Subcutaneous adipose tissue (tissue), 4 donors: Measurements from ENCODE around the gene ACSL3. TPM values are rescaled to one million over a fixed set of nuclear protein-coding genes. Genes with fewer than 3 reads are reported as not detected.

Experiments
- total RNA-seq, 4 donors: library from RNA; depleted of rRNA; stranded (reverse); fragments of >200 nt; gene quantifications; one replicate each; pipeline ENCODE4 v1.1.0, GENCODE V29; 2016
- TF ChIP-seq, protein P1 (sequence below): fragments of 450-650 bp; IDR thresholded peaks from one replicate; pipeline ENCODE4 v1.5.1; 2016; ENCODE audit warnings: low read depth, mild to moderate bottlenecking, control low read depth, antibody characterized with exemption, moderate library complexity

The ACSL3 gene
- total RNA-seq, 4 donors from 2014 or later: 40.1 to 81.8 (median 42.8) TPM

DNA sequence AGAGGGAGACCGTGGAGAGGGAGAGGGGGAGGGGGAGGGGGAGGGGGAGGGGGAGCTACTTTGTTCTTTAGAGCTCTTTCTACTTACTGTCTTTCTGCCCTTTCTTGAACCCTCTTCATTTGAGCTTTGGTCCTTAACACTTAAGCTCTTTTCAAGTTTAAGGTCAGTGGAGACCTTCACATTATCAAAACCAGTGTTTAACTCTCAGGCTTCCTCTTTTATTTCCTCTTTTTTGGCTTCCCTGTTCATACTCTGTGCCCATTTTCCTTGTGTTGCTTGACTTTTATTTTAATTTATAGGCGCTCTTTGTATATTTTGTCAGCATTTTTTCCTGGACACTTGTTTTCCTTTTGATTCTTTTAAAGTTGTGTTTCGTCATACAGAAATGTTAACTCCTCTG lies 37.1 kb downstream of the ACSL3 start:
- TF ChIP-seq, protein P1, sequence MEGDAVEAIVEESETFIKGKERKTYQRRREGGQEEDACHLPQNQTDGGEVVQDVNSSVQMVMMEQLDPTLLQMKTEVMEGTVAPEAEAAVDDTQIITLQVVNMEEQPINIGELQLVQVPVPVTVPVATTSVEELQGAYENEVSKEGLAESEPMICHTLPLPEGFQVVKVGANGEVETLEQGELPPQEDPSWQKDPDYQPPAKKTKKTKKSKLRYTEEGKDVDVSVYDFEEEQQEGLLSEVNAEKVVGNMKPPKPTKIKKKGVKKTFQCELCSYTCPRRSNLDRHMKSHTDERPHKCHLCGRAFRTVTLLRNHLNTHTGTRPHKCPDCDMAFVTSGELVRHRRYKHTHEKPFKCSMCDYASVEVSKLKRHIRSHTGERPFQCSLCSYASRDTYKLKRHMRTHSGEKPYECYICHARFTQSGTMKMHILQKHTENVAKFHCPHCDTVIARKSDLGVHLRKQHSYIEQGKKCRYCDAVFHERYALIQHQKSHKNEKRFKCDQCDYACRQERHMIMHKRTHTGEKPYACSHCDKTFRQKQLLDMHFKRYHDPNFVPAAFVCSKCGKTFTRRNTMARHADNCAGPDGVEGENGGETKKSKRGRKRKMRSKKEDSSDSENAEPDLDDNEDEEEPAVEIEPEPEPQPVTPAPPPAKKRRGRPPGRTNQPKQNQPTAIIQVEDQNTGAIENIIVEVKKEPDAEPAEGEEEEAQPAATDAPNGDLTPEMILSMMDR: no peak

DNA sequence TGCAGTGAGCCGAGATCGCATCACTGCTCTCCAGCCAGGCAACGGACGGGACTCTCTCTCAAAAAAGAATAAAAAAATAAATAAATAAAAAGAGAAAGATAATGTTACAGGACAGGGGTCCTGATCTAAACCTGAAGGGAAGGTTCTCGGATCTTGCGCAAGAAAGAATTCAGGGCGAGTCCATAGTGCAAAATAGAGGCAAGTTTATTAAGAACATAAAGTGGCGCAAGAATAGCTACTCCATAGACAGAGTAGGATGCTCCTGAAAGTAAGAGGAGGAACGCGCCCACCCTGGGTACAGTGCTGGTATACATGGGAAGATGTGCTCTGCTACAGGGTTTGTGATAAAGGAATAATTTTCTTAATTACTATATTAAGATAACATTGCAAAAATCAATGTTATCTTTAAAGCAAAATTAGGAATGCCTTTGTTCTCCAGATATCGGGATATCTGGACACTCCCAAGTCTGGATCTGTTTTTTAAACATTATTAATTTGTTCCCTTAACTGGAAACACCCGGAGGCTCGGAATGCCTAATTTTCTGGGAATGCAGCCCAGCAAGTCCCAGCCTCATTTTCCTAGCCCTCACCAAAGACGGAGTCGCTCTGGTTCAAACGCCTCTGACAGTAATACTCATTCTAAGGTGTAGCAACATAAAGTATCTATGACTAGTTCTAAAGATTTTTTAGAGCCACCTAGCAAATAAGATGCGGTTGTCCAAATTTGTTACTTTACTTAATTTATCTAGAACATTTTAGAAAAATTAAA lies 38.8 kb downstream of the ACSL3 start:
- TF ChIP-seq, protein P1: no peak

DNA sequence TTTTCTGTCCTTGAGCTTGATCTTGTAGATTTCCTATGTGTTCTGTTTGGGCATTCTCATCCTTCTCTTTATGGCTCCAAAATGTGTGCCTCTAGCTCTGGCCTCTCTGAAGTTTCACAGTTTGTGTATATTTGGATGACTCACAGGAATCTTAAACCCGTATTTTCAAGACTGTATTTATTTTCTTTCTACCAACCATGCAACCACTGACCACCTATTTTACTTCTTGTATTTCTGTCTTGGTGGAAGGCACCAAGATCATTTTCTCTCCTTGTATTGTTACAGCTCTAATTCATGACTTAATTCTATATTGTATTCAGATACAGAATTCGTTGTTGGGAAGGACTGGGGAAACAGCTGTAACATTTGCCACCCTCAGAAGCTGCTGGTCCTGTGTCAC lies 39.5 kb downstream of the ACSL3 start:
- TF ChIP-seq, protein P1: no peak

DNA sequence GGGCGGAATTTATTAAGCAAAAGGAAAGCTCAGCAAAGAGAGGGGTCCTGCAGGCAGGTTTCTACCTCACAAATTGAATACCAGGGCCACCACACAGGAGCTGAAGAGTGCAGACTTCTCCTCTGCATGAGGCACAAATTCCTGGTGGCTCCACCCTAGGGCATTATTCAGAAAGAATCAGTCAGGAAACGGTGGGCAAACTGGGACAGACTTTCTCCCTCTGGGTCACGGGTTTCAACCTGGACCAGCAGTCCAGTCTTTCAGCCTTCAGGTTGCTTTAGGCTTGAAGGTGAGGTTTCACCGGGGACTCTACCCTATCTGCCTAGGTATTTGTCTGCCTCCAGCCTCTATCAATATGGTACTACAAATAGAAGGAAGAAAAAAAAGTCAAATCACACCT lies 41.8 kb downstream of the ACSL3 start:
- TF ChIP-seq, protein P1: no peak

DNA sequence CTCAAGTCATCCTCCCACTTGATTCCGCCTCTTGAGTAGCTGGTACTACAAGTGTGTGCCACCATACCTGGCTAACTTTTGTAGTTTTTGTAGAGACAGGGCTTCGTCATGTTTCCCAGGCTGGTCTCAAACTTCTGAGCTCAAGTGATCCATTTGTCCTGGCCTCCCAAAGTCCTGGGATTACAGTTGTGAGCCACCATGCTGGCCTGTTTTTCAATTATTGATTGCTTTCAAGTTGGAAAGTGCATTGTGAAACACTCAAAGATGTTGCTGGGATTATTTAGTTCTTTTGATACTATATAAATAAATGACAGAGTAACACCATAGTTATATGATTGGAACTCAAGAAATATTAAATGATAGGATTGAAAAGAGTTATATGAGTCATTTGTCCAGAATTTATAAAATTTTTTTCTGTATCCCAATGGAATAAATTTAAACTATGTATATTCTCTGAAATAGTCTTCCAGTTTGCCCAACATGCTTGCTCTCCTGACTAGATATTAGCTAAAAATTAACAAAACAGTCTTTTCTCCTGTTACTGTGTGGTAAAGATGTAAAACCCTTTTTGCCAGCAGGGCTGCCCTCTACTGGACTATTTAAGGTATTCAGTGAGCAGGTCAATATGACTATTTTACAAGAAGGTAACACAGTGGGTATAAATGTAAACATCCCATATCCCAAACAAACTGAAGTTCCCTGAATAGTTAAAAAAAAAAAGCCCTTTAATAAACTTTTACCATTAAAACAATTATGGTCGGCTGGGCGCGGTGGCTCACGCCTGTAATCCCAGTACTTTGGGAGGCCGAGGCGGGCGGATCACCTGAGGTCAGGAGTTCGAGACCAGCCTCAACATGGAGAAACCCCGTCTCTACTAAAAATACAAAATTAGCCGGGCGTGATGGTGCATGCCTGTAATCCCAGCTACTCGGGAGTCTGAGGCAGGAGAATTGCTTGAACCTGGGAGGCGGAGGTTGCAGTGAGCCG lies 42.7 kb downstream of the ACSL3 start:
- TF ChIP-seq, protein P1: no peak

DNA sequence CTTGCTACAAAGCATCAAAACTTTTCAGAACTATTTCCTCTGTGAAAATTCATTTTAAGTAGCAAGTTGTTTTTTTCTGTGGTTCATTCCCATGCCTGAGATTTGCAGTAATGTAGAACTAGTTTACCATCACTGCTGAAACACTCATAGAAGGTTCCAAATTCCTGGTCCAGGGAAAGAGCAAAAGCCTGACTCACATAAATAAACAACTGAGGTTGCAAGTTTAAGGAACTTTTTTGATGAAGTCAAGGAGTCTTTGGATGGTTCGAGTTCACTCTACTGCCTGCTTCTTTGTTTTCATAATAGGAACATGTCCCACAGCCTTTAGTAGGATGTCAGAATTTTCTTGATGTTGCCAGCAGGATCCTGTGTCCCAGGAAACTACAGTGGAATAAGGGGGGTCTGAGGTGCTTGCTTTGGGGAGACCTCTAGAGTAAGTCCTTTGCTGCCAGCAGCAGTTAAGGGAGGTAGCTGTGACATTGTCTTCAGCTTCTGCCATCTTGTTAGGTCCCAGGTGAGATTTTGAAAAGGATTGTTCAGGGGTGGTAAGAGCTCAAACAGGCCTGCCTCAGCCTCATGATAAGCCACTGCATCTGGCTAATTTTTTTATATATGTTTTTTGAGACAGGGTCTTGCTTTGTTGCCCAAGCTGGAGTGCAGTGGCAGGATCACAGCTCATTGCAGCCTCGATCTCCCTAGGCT lies 43.9 kb downstream of the ACSL3 start:
- TF ChIP-seq, protein P1: no peak
